DMS114 treated with DMSO at 0.1 percent for 48 hours (cell line): Measurements from ENCODE around the gene NTN1.
"Not testable (repeated sequence)": the region's sequence is repeated elsewhere in the genome, so short reads cannot be mapped to it uniquely, and the experiment has no call there.

Source experiments
- DNase-seq: peaks from one replicate; lab custom pipeline; 2025; ENCODE audit not compliant: unreplicated experiment; lab: John Stamatoyannopoulos, UW

Gene NTN1

DNA sequence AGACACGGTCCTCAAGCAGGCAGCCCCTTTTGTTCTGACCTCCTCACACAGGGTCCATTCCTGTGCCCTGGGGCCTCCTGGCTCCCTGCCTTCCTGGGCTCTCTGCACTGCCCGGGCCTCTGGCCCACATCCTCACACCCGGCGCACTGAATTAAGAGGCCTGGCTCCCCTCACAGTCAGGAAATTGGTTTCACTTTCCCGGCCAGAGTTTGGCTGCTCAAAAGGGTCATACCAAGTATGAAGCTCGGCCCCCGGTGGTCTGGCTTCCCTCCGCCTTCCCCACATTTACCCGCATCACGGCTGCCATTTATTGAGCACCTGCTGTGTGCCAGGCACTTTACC is 220.0 kb downstream of the NTN1 start:
- no peak for DNase-seq

DNA sequence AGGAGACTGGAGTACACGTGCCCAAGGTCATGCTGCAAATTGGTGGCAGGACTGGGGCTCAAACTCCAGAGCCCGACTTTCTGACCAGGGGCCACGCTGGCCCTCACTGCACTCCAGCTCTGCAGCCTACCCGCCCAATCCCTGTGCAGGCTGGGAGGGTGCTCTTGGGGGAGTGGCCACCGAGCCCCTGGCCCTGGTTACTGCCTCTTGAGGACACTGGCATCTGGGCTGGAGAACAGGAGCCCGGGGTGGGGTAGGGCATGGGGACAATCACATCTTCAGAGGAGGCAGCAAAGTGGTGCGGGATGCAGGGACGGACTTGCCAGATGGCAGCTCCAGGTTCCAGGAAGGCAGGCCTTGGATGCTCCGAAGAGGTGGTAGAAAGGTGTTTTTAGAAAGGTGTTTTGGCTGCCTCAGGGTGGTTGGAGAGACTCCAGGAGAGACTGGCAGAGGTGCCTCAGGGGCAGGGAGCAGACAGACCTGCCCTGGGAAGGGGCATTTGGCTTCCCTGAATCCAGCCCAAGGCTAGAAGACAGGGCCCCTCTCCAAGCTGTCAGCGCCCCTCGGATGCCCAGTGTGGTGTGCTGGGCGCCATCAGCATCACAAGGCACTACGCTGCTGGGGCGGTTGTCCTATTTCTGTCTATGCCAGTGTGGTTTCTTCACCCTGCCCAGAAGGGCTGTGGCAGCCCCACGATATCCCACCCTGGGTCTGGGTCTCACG is 220.6 kb downstream of the NTN1 start:
- no peak for DNase-seq

DNA sequence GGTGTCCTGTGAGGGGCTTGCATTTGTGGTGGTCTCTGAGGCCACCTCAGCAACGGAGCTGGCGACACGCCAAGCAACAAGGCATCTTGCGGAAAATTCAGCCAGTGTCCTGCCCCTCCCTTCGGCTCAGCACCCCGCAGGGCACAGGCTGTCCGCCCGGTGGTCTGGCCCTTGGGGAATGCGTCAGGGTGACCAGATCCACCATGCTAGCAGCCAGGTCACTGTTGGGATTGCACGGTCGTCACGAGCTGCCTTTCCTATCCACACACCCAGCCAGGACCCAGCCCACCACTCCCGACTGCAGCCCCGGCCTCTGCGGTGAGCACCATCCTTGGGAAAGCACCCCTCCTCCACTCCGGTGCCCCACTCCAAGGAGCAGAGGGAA is 221.2 kb downstream of the NTN1 start:
- no peak for DNase-seq

DNA sequence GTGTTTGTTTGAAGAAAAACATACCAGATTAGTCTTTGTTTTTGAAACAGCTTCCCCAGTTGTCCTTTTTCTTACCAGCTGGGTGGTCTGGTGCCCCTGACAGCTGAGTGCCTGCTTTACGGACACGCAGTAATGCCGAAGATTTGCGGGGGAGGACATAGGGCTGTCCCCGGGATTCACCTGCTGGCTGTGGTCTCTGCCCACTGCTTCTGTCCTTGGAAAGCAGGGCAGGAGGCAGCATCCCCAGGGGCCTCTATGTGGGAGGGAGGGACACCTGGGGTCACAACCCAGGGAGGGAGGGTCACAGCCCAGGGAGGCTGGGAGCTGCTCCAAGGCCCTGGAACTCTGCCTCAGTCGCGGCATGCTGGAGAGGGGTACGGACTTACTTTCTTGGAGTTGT is 221.7 kb downstream of the NTN1 start:
- DNase-seq, result no peak

DNA sequence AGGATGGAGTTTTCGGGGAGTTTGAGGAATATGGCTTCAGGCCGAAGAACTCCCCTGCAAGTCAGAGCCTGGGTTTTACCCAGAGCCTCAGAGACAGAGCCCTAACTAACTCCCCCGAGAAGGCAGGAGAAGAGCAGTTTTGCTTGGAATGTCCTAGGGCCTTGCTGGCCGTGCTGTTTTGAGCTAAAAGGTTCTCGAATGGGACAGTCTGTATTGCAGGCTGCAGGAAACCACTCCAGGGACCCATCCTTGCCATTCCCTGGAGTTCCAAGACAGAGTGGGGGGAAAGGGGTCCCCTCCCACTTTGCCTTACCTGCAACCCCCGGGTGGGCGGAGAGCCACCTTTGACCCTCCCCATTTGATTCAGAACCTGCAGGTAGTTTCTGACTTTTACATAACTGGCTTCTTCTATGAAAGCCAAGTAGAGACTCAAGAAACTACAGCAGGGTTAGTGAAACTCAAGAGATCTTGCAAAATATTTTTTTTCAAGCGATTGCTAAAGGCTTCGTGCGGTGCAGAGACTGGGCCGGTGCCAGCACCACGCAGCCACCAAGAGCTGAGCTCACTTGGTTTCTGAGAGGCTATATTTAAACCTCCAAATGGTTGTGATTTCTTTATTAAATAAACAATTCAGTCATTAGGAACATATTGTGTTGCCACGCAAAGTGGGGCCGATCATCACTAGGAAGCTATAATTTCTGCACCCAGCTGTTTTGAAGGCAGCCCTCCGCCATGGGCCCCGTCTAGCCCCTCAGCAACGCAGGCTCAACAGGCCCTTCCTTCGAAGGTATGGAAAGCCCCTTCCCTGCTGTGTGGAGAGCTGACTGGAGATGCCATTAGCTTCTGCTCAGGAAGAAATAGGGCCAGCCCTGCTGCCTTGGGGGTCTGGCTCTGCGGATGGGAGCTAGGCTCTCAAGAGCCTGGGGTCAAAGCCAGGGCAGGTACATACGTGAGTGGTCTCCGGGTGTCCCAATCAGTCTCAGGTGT is 223.0 kb downstream of the NTN1 start:
- no peak for DNase-seq

DNA sequence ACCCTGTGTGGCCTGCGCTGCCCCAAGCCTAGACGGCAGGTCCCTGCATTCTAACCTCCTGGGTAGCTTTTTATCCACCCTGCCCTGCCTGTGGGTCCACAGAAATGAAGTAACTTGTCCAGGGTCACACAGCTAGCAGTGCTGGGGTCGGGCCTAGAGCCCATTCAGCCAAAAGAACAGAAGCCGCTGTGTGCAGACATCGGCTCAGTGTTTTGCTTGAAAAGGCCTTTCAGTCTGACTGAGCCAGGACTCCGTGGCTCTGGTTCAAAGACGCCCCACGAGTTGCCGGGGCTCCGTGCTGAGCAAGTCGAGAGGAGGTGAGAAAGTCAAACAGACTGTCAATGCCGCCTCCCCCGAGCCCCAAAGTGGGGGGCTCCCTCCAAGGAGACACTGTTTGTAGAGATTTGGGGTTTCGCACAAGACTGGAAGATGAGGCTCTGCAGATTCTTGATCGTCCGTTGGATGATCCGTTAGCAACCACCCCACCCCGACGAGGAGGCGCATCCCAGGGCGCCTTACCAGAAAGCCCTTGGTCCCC is 226.2 kb downstream of the NTN1 start:
- DNase-seq, result no peak

DNA sequence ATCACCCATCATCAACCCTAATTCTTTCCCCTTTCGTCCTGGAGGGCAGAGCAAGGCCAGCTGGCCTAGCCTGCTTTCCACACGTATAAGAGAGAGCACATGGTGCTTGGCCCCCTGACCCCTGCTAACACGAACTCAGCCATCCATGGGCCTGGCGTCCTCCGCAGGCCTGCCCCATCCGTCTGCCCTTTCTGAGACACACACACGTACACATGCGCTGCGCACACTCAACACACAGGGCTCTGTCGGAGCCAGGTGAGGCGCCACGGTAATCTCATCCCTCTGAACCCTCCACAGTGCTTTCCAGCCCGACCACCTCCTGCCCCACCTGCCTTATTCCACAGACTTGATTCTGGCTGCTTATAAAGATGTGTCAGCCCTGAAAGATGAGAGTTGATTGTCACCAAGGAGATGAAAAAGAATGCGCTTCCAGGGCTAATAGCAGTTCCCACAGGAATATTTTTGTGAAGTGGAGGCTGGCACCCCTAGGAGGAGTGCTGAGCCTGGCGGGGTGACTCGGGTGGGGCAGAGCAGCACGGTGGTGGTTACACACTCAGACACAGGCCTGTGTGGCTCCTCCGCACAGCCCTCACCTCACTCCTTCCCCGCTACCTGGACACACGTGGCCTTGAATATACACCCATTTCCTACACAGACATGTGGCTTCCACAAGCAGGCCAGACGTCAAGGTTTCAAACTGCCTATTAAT is 228.1 kb downstream of the NTN1 start:
- DNase-seq, result no peak

DNA sequence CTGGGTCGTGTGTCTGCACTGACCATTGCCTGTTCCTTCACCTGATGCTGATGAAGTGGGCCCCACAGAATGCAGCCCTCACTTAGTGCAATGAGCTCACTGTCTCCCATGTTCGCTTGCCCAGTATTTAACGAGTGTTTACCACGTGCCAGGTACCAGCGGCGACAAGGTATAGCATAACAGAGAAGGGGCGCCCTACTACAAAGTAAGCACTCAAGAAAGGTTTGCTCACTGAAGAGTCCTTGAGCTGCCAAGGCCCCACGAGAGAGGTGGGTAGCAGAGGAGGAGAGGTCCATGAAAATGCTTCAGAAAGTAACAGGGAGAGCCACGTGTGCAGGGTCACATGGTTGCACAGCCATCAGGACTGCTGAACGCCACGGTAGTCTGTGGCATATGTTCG is 230.0 kb downstream of the NTN1 start:
- DNase-seq, result no peak

DNA sequence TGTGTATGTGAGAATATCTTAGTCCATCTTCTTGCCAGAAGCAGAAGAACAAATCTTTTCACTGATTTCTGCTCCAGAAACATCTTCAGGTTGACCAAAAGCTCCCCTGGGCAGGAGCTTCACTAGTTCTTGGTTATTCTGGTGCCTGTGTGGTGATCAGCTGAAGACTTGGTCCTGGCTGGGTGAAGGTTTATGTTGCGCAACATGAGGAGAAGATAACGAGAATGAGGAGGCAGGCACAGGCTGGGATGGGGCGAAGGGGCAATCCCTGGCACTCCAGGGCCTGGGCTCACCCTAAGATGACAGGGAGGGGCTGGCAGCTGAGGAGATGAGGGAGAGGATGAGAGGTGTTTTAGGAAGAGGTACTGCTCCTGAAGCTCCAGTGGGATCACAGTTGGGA is 232.0 kb downstream of the NTN1 start:
- no peak for DNase-seq

DNA sequence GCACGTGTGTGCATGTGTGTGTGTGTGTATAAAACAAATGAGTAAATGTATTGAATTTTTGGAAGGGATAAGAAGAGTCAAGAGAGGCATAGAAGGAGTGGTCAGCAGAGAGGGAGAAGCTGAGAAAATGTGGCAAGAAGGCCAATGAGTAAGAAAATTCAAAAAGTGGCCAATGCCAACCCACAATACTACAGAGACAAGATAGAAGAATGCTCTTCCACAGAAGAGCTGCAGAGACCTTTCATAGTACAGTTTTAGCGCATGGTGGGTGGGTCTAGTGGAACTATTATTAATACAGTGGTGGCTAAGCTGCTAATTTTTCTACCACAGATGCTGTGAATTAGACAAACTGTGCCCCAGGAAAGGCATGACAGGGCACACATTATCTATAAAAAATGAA is 233.5 kb downstream of the NTN1 start:
- no peak for DNase-seq

DNA sequence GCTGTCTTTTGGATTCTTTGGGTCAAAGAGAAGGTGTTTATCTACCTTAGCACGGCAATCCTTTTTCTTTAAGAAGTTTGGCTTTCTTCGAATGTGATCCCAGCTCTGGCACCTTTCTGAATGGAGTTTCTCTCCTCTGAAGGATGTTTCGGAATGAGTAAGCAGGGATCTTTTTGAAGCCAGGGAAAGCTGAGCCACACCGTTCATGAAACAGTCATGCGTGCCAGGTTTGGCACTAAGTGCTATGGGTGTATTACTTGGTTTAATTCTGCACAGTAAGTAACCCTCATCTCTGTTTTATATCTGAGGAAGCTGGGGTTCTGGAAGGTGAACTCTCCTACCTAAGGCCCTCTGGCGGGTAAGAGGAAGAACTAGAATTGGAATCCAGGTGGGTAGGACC is 234.5 kb downstream of the NTN1 start:
- DNase-seq, result no peak

DNA sequence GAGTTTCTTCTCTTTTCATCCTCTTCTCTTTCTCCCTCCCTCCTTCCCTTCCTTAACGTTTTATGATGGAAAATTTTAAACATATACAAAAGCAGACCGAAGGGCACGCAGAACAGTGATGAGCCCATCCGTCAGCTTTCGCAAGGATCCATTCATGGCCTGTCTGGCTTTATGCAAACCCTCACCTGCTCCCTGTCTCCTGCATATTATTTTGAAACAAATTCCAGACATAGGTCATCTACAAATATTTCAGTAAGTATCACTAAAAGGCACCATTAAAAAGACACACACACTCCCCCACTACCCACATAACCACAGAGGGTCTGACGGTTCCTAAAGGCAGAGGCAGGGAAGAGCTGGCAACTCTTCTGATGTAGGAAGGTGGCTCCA is 235.0 kb downstream of the NTN1 start:
- DNase-seq, result no peak

DNA sequence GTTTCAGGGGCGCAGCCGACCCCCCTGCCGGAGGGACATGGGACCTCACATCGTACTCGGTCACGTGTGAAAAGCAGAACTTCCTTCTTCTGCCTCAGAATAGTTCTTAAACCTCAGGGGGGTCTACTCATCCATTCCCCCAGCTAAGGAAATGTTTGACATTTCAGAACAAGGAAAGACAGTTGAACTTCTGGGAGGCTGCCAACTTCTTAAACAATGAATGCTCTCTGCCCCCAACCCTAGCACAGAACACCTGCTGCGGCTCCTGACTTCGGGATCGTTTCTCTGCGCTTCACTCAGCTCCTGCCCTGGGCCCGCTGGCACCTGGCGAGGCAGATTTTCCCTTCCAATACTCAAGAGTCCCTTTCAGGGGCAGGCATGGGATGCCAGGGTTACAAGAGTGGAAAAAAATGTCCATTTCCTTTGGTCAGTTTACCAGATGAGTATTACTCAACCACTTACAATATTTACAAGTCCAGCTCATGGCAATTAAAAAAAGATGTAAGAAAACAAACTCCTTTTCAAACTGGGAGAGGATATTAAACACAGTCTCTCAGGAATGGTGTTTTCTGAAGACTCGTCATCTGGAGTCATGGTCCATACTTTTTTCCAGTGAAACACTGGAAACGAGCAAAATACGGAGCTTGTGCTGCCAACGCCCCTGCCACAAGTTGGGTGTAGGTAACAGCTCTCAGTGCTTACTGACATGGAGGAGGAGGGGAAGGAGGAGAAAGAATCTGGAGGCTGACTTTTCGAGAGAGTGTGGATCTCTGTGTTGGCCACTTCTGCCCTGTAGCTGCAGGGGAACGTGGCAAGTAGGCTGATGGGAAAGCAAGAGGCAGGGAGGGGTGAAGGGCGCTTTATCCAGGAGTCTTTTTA is 235.7 kb downstream of the NTN1 start:
- no peak for DNase-seq

DNA sequence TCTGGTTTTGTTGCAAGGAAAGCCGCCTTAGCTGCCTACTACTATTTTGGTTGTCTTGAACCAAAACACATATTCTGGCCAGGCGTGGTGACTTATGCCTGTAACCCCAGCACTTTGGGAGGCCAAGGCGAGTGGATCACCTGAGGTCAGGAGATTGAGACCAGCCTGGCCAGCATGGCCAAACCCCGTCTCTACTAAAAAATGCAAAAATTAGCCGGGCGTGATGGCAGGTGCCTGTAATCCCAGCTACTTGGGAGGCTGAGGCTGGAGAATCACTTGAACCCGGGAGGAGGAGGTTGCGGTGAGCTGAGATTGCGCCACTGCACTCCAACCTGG is 236.3 kb downstream of the NTN1 start:
- DNase-seq, result not testable (repeated sequence)

DNA sequence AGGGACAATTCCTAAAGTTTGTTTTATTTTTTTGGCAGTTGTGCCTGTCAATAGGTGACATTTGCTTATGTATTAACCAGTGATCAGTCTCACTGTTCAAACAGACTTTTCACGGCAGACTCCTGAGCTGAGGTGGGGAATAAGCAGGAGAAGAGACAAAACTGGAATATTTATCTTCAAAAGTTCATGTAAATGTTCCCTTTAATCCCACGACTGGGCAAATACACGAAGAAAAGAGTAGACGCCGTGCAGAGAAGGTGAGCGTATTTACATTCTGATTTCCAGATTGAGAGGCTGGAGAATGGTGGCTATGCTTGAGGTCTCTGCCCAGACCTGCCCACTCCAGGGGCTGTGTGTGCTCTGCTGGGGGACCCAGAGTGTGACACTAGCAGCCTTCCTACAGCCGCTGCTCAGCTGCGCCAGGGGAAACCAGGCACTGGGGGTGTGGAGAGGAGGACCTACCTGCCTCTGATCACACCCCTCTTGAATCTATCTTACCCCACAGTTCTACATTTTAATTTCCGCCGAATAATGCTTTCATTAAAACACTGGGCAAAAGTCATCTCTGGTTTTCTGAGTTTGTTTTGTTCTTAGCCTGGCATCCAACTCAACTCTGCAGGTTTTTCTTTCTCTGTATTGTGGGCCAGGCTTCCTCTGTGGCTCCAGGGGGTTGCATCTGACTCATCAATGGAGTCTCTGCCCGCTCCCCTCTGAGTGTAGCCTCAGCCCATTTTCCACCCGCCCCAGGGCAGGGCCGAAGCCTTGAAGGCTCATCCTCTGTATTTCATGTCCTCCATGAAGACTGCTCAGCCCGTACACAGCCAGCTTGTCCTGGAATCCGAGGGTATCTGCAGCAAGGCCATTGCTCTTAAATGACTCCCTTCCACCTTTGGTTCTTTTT is 237.1 kb downstream of the NTN1 start:
- DNase-seq, result no peak

DNA sequence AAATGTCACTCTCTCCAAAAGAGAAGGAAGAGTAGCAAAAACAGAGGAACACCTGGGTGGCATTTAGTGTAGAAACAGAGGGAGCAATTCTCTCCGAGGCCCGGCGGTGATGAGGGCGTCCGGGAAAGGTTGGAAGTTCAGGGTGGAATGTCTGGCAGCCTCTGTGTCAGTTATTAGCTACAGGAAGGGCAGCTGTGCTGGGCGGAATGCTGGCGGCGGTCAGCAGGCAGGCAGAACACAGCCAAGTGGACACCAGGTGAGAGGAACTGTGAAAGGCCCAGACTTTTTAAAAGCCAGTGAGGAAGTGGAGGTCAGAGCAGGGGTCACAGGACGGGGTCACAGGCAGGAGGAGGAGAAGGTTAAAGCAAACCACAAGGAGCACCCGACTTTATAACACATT is 238.1 kb downstream of the NTN1 start:
- DNase-seq, result no peak

DNA sequence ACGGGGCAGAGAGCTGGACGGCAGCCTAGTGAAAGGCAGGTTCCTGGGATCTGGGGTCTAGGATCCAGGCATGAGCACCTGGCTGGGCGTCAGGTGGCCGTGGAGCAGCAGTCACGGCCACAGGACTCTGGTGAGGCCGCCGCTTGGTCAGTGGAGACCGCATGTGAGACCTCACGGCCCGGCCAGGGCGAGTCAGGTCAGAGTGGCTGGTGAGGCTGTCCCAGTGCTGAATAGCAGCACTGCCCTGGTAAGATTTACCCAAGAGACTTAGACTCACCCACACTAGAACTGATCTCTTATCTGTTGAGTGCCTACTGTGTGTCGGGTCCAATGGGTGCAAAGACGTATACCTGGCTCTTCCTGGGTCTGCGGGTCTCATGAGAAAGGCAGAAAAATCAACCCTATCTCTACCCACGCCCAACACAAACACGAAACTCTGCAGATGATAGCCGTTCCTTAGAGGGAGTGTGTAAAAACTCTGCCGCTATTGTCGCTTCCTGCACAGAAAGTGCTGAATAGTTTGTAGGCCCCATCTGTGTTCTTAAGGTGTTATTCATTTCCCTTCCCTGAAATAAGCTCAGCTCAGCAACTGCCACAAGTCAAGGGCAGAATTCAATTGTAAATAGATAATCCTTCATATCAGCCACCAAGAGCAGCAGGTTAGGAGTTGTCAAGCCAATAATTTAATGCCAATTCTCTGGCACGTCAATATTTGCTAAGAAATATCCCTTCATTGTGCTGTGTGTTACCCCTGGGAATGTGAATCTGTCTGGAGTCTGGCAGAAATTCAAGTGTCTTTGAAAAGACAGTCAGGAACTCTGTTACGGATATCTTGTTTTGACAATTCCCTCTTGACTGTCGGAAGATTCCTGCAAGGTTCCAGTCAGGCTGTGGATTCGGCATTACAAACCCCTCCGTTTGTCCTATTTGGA is 240.0 kb downstream of the NTN1 start:
- no peak for DNase-seq

DNA sequence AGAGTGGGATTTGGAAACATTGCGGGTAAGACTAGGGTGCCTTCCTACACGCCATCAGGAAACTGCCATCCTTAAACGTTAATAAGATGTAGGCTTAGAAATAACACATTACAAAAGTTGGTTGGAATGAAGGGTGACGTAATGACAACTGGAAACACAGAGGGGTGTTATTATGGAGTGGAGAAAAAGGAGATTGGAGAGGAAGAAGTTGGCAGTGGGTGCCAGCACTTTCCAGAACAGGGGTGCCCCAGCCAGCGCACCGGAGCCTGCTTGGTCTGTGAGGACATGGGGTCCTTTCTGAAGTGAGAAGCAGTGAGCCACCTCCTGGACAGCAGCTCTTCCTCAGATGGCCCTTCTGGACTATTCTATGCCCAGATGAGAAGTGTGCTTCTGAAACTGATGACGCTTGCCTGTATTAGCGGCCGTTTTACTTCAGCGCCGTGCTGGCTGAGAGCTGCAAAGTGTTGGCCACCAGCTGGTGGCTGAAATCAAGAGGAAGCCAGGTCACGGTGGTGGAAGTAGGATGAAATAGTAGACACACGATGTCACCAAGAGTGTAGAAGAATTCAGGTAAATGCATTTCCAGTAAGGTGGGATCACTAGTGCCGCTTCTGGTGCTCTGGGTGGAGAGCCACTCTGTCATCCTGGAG is 244.8 kb downstream of the NTN1 start:
- no peak for DNase-seq
